ENCODE results near the gene PARD3.

The PARD3 gene

DNA sequence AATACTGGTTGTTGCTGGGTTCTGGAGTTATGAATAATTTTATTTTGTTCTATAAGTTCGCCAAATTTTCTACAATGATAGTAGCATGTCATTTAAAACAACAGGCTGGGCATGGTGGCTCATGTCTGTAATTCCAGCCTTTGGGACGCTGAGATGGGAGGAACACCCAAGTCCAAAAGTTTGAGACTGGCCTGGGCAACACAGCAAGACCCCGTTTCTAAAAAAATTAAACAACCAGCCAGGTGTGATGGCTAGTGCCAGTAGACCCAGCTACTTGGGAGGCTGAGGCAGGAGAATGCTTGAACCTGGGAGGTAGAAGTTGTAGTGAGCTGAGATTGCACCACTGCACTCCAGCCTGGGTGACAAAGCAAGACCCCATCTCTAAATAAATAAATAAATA lies 347.7 kb downstream of the PARD3 start:
- TF ChIP-seq, protein P1, sequence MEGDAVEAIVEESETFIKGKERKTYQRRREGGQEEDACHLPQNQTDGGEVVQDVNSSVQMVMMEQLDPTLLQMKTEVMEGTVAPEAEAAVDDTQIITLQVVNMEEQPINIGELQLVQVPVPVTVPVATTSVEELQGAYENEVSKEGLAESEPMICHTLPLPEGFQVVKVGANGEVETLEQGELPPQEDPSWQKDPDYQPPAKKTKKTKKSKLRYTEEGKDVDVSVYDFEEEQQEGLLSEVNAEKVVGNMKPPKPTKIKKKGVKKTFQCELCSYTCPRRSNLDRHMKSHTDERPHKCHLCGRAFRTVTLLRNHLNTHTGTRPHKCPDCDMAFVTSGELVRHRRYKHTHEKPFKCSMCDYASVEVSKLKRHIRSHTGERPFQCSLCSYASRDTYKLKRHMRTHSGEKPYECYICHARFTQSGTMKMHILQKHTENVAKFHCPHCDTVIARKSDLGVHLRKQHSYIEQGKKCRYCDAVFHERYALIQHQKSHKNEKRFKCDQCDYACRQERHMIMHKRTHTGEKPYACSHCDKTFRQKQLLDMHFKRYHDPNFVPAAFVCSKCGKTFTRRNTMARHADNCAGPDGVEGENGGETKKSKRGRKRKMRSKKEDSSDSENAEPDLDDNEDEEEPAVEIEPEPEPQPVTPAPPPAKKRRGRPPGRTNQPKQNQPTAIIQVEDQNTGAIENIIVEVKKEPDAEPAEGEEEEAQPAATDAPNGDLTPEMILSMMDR (IDR thresholded peaks at IDR 0.05; ENCODE audit: control insufficient read depth, extremely low read depth, insufficient read depth): no peak
- H3K4me3 ChIP-seq (ENCODE audit: low read depth, low read length): no peak overlapping the region
- DNase-seq (ENCODE audit: low read depth): no peak

GRCh38 chr10:34465678-34466077 lies 349.4 kb downstream of the PARD3 start:
- no peak overlapping the region for H3K4me3 ChIP-seq (ENCODE audit: low read depth, low read length)
- no peak for DNase-seq (ENCODE audit: low read depth)
- TF ChIP-seq, protein P1 (IDR thresholded peaks at IDR 0.05; ENCODE audit: control insufficient read depth, extremely low read depth, insufficient read depth): no peak

GRCh38 chr10:34464591-34464990 lies 350.5 kb downstream of the PARD3 start:
- H3K4me3 ChIP-seq (ENCODE audit: low read depth, low read length): no peak overlapping the region
- TF ChIP-seq, protein P1 (IDR thresholded peaks at IDR 0.05; ENCODE audit: control insufficient read depth, extremely low read depth, insufficient read depth): no peak
- DNase-seq (ENCODE audit: low read depth): no peak

DNA sequence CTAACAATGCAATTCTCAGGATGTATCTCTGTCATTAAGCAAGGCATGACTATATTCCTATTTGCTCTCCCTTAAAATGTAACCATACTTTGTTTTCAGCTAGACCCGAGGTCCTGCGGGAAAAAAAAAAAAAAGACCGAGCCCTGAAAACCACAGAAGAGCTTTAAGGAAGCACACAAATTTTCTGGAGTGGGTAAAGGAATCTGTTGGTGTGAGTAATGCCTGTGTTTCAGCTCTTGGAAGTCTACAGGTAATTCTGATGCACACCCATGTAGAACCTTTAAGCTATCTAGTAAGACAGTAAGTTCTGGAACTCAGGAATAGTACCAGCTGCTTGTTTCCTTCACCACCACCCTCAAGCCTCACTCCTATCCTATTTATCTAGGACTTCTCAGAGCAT lies 351.1 kb downstream of the PARD3 start:
- TF ChIP-seq, protein P1 (IDR thresholded peaks at IDR 0.05; ENCODE audit: control insufficient read depth, extremely low read depth, insufficient read depth): no peak
- DNase-seq (ENCODE audit: low read depth): no peak

DNA sequence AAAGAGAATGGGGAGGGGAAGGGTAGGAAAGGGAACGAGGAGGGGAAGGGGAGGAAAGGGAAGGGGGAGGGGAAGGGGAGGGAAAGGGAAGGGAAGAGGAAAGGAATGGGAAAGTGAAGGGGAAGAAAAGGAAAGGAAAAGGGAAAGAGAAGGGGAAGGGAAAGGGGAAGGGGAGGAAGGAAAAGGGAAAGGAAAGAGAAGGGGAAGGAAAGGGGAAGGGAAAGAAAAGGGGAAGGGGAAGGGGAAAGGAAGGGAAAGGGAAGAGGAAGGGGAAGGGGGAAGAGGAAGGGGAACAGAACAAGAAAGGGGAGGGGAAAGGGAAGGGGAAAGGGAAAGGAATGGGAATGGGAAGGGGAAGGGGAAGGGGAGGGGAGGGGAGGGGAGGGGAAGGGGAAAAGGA lies 352.1 kb downstream of the PARD3 start:
- H3K4me3 ChIP-seq (ENCODE audit: low read depth, low read length): no peak overlapping the region
- TF ChIP-seq, protein P1 (IDR thresholded peaks at IDR 0.05; ENCODE audit: control insufficient read depth, extremely low read depth, insufficient read depth): no peak
- DNase-seq (ENCODE audit: low read depth): no peak

More for the DNA sequence above, 351.1 kb downstream of the PARD3 start:
- no peak overlapping the region for H3K4me3 ChIP-seq (ENCODE audit: low read depth, low read length)

DNA sequence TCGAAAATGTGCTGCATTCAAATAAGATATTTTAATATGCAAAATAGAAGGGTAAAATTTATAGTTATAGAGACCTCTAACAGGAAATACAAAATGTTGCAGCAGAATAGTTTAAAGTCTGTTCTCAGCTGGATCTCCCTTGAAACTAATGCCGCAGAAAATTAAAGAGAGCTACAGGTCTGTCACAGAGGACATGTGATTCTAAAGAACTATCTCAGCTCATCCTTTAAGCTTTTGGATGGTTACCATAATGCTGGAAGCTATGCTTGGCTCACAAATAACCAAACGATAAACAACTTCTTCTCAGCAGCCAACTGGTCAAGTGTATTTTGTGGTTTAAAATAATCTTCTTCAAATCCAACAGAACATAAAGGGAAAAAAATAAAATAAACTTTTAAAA lies 353.0 kb downstream of the PARD3 start:
- no peak for DNase-seq (ENCODE audit: low read depth)
- TF ChIP-seq, protein P1 (IDR thresholded peaks at IDR 0.05; ENCODE audit: control insufficient read depth, extremely low read depth, insufficient read depth): no peak
- no peak overlapping the region for H3K4me3 ChIP-seq (ENCODE audit: low read depth, low read length)

DNA sequence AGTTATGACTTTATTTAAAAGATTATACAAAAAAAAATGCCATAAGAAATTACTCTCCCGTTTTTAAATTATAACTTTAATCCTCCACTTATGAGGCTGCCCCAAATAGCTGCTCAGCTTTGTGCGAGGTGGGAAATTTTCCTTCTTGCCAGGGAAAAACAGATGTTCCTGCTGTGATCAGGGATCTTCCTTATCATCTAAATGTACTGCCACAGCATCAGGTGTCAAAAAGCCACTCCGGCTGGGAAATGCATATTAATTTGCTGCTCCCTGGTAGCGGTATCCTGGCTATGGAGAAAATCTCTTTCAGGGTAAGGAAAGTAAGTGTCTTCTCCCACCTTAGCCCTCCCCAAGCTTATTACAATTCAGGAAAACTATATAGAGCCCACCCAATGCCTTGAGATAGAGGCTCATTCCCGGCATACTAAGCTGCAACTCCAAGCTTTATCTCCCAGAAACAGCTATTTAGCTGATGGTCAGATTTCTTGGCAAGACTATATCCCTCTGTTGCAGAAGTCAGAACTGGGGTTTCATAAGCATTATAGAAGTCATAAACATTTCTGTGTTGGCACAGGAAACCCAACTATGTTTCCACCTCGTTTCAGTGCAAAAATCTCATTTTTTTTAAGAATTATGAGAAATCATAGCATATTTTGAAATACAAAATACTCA lies 360.4 kb downstream of the PARD3 start:
- TF ChIP-seq, protein P1 (IDR thresholded peaks at IDR 0.05; ENCODE audit: control insufficient read depth, extremely low read depth, insufficient read depth): no peak
- no peak overlapping the region for H3K4me3 ChIP-seq (ENCODE audit: low read depth, low read length)
- no peak for DNase-seq (ENCODE audit: low read depth)
